8988T (cell line): ENCODE measurements around the gene BANP.
"Not testable (repeated sequence)": the region's sequence is repeated elsewhere in the genome, so short reads cannot be mapped to it uniquely, and the experiment has no call there.

Experiments
- DNase-seq: peaks from one replicate; pipeline ENCODE4 v3.0.0; 2011

Gene BANP

DNA sequence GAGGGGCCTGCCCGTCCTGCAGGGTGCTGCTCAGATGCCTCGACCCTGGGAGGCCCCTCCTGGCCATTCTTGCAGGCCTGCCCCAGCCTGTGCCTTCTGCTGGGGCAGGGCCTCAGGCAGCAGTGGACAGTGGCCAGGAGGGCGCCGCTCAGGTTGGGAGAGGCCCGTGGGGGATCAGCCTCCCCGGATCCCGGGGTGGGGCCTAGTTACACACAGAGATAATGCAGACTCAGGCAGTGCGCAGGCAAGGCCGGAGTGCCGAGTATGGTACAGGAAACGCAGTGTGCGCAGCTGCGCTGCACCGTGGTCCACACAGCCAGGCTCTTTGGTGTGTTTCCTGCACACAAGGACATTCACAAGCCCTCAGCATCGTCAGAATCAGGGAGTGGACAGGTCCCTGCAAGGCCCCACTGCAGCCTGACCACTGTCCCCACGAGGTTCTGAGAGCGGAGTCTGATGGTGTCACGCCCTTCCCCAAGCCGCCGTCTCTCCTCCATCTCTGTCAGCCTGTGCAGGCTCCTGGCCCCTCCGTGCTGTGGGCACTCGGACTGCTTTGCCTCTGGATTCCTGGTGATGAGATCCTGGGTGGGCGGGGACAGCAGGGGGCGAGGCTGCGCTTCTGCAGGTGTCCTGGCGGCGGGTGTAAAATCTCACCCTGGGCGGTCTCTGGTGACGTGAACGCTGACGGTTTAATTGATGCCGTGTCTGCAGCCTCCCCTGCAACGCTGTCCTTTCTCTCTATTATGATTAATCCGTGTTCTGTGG lies 141.7 kb downstream of the BANP start:
- DNase-seq, result not testable (repeated sequence)

DNA sequence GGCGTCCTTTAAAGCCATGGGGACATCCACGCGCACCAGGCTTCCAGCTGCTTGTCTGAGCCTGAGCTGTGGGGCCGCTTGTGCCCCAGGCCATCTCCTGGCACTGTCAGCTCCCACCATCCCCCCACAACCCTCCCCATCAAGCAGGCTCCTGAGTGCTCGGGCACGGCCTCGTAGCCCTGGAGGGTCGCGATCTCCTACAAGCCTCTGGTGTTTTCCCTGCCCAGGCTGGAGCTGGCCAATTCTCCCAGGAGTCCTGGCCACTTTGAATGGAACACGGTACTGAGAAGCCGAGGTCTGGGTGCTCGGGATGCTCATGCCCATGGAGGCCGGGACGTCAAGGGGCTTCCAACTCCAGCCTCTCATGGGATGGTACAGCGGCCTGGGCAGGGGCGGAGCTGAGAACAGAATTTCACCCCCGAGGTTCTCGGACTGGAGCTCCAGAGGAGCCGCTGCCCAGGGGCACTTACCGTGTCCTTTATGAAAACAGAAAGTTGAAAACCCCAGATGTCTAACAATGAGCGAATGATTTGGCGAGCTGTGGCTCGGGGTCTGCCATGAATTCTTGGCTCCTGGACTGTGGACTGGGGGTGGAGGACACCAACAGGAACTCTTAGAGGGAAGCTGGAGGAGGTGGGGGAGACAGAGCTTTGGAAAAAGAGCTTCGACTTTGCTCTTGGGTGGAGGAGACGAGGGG lies 142.5 kb downstream of the BANP start:
- DNase-seq, result not testable (repeated sequence)

DNA sequence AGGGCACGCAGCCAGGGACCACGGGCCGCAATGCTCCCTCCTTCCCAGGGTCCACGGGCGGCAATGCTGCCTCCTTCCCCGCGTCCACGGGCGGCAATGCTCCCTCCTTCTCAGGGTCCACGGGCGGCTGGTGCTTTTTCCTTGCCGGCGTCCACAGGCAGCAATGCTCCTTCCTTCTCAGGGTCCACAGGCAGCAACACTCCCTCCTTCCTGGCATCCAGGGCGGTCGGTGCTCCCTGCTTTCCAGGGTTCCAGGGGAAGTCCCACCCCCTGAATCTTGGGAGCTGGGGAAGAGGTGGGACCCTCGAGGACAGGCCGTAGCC lies 143.0 kb downstream of the BANP start:
- not testable (repeated sequence) for DNase-seq

DNA sequence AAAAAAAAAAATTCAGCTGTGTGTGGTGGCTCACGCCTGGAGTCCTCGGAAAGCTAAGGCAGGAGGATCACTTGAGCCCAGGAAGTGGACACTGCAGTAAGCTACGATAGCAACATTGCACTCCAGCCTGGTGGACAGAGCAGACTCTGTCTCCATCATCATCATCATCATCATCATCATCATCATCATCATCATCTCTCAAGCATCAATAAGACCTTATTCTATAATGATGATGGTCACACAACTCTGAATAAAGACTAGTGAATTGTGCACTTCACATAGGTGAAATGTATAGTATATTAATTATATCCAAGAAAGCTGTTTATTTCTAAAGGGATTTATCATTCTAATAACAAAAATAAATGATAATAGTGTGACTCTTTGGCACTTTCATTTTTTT lies 143.7 kb downstream of the BANP start:
- not testable (repeated sequence) for DNase-seq

DNA sequence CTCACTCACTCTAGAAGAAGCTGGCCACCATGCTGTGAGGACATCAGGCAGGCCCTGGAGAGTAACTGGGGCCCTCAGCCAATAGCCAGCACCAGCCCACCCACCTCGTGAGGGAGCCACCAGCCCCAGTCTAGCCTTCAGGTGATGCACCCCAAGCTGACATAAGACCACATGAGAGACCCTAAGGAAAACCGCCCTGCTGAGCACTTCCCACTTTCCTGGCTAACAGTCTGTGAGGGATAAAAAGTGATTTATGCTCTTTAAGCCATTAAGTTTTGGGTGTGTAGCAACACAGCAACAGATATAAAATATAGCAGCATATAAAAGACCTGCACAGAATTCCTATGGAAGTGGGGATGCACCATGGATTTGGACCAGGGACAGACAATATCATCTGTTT lies 145.4 kb downstream of the BANP start:
- not testable (repeated sequence) for DNase-seq

DNA sequence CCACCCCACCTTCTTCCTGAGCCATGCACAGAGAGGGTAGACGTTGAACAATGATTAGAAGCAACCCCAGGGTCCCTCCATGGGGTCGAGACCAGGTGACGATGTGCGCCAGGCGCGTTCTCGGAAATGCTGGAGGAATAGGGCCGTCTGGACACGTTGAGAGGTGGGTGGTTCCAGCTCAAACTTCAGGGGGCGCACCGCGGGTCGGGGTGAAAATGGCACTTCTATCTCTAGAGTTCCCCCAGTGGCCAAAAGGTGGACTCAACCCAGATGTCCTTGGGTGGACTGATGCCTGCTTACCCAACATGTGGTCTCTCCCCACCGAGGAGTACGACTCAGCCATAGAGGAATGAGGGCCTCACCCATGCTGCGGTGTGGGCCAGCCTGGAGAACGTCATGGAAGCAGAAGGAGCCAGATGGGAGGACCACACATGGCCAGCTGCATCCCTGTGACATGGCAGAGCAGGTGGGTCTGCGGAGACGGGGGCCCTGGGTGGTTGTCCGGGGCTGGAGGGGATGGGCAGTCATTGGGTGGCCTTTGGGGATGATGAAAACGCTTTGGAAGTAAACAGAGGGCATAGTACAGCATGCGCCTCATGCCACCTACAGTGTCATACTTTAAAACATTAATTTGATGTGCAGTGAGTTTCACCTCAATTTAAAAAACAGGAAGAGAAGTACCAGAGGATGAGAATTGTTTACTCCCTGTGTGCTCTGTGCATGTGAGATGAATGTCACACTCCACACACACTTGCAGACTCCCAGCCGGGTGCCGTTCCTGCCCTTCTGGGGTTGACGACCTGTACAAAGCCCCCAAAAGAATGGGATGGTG lies 147.7 kb downstream of the BANP start:
- DNase-seq, result peak; percentile 90

DNA sequence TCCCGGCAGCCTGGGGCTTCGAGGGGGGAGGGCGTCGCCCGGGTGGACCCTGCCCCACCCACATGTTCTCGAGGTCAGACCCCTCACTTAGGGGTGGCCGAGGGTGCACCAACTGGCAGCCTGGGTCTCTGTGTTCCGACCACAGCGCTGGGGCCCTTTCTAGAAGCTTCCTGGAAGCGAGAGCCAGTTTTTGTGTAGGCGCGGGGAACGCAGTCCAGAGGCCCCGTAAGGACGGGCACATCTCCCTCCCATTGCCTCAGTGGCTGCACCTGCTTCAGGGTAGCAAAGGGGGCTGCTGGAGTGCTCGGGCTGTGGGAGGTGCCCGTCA lies 148.3 kb downstream of the BANP start:
- DNase-seq, result no peak

DNA sequence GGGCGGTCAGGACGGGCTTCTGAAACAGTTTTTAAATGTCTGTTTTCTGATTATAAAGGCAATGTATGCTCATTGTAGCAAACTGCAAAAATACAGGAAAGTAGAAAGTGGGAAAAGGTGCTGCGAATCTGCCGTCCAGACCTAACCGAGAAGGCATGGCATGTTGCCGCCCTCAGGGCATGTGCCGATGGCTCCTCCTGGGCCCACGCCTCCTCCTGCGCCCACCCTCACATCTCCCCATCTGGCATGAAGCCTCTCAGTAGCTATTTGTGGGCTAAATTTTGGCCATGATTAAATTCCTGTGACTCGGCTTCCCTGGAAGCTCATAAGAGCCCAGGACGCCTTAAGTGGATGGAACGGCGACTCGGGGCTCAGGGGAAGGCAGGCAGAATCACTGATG lies 148.7 kb downstream of the BANP start:
- DNase-seq, result not testable (repeated sequence)

DNA sequence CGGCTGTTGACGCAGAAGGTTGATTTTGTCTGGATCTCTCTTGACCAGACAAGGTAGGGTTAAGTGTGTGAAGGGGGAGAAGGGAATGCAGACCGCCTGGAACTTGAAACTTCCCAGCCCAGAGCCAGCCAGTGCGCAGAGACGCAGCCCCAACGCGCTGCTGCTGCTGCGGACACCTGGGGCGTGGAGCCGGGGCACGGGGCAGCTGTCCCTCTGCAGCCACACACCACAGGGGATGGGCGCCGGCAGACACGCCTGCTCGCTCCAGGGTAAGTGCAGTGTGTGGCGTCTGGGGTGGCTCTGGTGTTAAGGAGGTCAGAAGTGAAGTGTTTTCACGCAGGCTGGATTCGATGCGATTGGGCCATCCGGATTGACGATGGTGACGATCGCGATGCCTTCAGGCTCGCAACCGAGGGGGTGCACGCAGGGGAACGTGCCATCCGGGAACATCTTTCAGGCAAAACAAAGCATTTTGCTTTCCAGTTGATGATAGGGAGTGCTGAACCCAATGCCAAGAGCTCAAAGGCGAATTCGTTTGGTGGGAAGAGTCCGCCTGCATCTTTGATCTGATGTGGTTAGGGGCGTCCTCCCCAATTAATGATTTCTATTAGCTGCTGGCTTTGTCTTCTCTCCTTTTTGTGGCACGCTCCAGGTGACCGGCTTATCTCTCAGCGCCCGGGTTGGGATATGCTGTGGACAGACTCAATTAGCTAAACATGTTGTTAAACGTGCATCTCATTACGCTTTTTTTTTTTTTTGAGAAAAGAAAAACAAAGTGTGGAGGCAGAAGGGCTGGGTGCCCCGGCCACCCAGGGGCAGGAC lies 149.8 kb downstream of the BANP start:
- not testable (repeated sequence) for DNase-seq

DNA sequence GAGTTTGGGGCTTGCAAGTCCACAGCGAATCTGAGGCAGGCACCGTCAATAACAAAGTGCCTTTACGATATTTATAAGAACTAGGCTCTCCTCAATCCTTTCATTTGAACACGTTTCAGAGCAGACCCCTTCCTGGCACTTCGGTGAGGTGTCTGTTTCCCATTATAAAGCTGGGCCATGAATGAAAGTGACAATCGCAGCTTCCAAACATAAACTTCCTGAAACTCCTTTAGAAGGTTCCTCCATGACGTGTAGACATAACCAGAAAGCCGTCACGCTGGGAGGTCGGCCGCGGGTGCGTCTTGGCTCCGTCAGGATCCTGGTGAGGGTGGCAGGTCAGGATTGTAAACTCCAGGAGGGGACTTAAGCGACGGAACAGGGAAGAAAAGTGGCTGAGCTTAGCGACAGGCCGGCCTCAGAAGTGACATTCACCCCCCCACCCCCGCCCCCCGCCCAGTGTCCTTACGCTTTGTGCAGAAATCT lies 150.4 kb downstream of the BANP start:
- DNase-seq, result not testable (repeated sequence)

DNA sequence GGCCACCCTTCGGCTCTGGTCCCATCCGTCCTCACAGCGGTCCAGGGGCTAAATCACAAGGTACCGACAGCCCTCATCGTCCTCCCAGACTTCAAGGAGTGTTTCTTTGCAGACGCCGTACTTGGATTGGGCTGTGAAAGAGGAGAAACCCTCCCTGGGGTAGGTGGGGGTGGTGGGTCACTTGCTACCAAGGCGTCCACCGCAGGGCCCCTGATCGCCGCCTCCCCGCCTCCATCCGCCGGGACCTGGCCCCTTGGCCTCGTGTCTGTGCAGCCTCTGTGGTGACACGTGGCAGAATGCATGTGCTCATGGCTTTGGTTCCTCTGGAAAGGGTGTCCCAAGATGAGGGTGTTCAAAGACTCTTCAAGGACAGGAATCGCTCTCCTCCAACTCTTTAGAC lies 151.4 kb downstream of the BANP start:
- no peak for DNase-seq

DNA sequence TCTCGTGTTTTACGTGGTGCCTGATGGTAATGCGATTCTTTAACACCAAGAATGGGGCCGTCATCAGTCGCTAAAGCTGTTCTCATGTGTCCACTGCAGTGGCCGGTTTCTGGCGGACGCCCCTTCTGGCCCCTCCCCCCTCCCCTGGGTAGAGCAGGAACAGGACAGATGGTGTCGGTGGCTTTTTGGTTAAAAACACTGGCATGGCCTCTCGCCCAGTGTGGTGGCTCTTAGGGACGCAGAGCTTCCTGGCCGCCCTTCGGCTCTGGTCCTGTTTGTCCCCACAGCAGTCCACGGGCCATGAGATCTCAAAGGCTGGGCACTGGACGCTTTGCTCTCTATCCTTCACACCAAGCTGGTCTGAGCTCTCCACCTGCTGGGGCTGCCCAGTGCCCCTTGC lies 151.8 kb downstream of the BANP start:
- no peak for DNase-seq

DNA sequence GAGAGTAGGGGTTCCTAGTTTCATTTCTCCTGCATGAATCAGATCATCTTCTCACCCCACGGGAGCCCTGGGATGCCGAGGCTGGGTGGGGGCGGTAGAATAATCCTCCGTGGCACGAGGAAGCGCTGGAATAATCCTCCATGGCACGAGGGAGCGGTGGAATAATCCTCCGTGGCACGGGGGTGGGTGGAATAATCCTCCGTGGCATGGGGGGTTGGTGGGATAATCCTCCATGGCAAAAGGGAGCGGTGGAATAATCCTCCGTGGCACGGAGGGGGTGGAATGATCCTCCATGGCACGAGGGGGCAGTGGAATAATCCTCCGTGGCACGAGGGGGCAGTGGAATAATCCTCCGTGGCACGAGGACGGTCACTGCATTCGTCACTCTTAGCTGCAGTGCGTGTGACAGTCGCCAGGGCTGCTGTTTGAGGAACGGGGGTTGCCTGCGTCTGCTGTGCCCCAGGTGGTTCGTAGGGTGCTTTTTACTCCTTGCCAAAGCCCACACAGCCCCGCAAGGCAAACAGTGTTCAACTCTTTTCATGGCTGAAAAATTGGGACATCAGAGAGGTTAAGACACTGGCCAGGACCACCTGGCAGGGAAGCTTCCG lies 152.5 kb downstream of the BANP start:
- DNase-seq, result no peak

DNA sequence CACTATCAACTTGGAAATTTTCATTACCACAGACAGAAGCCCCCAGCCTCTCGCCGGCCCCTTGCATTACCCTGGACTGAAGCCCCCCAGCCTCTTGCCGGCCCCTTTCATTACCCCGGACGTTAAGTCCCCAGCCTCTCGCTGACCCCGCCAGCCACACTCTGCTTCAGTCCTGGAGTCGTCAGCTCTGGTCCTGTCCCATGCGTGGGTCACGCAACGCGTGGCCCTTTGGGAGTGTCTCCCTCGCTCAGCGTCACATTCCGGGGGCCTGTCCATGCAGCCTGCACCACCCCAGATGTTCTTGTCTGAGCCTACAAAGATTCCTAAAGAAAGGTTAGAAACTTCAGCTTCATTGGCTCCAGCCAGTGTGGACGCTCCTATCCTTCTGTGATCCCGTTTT lies 153.1 kb downstream of the BANP start:
- not testable (repeated sequence) for DNase-seq

DNA sequence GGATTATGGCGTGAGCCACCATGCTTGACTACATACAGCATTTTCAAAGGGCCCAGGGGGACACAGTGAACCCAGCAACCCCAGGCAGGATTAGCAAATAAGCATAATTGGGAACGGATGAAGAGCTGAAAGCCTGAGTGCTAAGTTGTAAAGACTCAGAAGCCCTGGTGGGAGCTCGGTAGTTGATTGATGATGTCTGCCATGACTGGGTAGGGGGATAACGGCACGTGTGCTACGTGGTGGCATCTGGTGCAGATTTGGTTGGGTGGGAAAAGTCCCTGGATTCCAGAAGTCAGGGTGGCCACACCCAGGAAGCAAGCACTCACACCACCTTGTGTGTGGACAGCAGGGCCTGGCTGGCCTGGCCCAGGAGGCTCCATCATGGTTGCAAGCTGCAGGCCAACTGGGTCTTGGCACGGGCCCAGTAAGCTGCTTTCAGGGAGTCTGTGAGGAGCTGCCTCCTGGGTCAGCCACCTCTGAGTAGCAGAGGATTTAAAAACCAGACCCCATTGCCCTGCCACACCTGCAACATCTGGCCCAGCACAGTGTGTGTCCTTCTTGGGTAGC lies 154.4 kb downstream of the BANP start:
- DNase-seq, result not testable (repeated sequence)

DNA sequence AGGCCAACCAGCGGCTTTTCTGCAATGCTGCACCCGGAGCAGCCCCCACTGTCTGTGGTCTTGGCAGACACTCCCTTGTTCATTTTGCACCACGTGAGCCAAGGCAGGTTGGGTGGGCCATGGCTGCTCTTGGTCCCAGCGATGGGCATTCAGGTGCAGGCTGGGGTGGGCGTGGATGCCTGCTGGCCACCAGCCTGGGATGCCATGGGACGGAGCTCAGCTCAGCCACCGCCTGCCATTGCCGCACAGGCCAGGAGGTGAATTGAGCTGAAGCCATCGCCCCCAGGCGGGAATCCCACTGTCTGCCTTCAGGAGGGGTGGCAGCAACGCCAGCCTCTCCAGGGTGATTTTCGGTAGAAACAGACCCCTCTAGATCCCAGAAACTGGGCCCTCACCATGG lies 155.3 kb downstream of the BANP start:
- DNase-seq, result not testable (repeated sequence)

DNA sequence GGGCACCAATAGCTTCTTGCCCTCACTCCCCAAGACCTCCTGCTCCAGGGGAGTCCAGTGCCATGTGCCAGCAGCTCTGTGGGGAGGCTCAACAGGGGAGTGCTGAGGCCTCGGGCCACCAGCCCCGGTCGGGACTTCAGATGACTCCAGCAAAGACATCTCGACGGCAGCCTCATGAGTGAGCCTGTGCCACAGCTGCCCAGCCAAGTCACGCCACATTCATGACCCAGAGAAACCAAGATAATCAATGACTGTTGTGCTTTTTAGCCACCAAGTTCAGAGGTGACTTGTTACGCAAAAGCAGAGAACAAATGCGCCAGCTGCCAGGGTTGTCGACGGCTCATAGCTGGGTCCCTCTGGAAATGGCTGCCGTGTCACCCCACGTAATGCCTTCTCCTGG lies 157.5 kb downstream of the BANP start:
- no peak for DNase-seq

DNA sequence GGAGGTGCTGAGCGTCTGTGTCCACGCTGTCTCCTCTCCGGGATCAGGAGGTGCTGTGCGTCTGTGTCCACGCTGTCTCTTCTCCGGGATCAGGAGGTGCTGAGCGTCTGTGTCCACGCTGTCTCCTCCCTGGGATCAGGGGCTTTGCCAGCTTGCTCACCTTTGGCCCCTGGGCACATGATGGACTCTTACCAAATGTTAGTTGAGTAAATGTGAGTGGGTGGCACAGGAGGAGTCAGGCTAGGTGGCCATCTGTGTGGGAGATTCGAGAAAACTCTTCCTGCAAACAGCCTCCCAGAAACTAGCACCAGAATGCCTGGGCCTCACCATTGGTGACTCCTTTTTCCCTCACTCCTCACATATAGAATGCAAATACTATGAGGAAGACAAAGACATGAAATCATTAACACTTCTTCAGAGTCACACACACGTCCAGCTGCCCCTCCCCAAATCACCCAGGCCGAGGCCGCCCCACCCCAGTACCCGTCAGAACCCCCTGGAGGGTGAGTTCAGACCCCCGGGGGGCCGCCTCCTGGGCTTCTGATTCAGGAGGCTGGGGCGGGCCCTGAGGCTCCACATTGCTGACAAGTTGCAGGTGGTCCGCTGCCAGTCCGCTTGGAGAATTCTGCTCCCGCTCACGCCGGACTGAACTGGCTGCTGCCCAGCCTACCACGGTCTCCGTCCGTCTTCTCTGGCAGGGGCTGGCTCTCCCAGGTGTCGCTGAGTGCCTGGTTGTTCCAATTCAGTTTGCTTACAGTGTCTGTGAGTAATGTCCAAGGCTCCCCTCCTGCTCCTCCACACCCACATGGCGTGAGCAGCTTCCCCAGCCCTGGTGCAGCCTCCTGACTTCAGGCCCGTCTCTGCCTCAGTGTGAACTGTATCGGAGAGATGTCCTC lies 158.7 kb downstream of the BANP start:
- DNase-seq, result not testable (repeated sequence)

DNA sequence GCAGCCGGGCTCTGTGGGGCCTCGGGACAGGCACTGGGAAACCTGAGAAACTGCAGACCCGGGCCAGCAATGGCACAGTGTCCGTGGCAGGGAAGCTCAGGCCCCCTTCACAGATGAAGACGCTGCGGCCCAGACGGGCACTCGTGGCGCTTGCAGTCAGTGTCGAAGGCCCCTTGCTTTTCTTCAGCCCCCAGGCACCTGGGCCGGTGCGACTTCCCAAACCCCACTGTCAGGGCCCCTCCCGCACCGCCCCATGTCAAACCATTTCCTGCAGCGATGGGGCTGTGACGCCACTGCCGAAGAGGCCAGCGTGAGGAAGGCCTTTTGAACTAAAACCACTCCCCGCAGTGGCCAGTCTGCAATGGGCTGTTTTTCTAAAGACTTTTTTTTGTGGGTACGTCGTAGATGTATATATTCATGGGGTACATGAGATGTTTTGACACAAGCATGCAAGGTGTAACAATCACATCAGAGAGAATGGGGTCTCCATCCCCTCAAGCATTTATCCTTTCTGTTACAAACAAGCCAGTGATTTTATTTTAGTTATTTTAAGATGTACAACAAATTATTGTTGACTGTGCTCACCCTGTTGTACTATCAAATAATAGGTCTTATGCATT lies 159.8 kb downstream of the BANP start:
- not testable (repeated sequence) for DNase-seq

DNA sequence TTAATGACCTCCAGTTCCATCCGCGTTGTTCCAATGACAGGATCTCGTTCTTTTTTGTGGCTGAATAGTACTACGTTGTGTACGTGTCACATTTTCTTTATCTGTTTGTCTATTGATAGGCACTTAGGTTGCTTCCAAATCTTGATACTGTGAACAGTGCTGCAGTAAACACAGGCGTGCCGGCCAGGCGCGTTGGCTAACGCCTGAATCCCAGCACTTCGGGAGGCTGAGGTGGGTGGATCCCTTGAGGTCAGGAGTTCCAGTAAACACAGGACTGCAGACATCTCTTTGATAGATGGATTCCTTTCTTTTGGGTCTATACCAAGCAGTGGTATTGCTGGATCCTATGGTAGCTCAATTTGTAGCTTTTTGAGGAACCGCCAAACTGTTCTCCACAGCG lies 160.7 kb downstream of the BANP start:
- not testable (repeated sequence) for DNase-seq
